Glomerular visceral epithelial cell (primary cell): ENCODE measurements around the gene DNER.

Experiments
- DNase-seq: peaks from one replicate; pipeline ENCODE4 v3.0.0-alpha.2; 2016; ENCODE audit errors: extremely low spot score

DNER gene

DNA sequence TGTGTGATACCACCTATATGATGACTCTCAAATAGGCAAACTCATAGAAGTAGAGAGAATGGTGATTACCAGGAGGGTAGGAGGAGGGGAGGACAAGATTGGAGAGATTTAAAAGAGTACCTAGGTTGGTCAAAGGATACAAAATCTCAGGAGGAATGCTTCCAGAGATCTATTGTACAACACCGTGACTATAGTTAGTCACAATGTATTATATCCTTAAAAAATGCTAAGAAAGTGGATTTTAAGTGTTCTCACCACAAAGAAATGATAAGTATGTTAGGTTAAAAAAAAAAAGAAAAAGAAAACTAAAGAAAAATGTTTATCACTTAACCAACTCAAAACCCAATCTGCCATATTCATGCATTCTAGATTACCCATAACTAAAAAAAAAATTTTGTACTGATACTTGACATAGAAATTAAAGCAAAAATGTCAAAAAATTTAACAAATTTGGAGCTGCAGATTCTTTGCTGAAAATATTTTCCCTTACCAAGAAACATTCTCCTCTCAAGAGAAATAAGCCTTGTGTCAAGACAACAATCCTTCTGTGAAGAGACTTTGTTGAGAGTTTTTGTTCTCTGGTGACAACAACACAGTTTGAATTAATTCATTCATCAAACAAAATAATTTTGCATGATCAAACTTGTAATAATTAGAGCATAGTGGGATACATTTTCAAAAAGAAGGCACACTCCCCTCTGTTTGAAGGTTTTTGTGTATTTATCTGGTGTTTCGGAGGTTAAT is 213.1 kb downstream of the DNER start:
- no peak for DNase-seq

DNA sequence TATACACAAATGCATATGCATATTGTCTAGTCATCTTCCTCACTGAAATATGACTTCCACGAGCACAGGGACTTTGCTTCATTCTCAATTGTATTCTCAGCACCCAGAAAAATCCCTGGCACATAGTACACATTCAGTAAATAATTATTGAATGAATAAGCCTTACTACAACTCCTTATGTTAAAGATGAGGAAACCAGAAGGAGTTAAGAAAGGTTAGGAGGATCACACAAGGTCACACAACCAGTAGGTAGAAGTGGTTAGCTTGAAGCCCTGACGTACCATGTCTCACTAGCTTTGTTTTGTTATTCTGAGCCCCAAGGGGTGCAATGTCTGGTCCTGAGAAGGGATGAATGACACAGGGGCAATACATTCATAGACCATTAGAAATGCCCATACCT is 222.3 kb downstream of the DNER start:
- DNase-seq: no peak

DNA sequence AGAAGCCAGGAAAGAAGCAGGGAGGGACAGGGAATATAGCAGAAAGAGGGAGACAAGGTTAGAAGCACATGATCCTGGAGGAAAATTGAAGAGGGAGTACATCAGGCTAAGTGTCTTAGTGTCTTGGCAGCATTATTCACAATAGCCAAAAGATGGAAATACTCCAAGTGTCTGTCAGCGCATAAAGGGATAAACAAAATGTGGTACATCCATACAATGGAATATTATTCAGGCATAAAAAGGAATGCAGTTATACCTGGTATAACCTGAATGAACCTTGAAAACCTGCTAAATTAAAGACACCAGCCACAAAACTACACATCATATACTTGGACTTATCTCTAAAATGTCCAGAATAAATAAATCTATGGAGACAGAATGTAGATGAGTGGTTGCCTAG is 224.2 kb downstream of the DNER start:
- no peak for DNase-seq

DNA sequence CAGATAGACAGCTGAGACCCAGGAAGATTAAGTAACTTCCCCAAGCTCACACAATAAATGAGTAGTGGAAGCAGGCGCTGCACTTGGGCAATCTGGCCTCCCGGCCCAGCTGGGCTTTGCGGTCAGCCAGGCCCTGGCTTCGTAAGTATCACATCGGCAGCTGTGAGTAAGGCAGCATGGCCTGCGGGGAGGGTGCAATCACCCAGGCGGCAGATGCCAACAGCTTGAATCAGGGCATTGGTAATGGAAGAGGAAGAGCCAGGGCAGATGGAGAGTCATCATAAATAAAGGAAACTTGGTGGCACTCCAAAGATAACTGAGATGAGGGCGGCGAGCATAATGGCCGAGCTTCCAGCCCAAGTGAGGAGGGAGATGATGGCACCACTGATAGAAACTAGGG is 225.3 kb downstream of the DNER start:
- DNase-seq: peak; percentile 52

DNA sequence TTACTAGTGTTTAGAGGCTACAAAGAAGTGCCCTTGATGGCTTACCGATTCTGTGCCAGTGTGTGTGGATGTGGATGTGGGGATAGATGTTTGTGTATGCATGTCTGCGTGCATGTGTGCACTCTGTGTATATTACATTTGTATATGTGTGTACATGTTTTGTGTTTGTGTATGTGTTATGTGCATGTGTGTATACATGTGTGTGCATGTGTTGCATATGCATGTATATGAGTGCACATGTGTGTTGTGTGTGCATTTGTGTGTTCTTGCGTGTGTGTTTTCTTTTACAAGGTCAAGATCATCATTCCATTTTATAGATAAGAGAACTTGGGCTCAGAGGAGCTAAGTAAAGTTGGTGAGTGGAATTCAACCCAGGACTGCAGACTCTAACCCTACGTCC is 226.1 kb downstream of the DNER start:
- DNase-seq: no peak

DNA sequence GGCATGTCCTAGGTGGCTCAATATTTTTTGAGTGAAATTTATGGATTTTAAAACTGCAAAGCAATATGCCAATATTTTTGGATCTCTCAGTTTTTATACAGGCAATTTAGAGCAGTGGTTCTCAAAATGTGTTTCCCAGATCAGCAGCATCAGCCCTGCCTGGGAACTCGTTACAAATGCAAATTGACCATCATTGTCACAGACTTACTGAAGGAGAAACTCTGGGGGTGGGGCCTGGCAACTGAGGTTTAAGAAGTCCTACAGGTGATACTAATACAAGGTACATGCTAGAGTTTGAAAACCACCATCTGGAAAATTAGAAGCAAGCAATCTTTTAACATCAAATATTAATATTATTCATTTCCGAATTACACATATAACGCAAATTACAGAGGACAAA is 227.7 kb downstream of the DNER start:
- no peak for DNase-seq

DNA sequence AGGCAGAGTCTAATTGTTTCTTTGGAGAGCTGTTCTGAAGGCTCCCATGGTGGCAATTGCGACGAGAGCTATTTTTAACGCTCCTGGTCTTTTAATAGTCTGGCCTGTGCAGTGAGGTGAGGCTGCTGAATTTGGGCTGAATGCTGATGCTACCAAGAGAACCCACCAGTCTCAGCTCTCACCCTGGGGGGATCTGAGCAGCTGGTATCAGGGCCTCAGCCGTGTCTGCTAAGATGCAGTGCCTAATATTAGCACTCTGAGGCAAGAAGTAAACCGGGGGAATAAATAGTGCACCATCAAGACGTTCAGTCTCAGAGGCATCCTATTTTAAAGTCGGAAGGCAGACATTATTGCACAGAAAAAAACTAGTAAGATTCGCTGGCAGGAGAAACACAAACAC is 228.5 kb downstream of the DNER start:
- DNase-seq: no peak

DNA sequence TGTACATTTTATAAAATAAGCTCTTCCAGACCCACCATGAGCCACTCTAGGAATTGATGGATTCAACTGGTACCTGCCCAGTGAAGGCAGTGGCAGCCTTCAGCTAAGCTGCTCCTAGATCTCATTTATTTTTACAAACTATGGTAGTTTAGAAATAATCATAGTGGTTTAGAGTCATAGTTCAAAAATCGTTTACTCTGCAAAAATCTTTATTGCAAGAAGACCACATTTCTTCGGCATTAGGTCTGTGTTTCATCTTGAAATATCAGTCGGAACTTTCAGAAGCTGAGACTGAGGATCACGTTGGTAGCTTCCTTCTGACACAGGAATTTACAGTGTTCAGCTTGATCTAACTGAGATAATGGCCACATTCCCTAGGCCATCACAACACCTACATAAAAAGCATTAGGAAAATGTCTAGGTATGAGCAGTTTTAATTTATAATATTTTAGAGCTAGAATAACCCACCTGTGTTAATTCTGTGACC is 237.0 kb downstream of the DNER start:
- no peak for DNase-seq

DNA sequence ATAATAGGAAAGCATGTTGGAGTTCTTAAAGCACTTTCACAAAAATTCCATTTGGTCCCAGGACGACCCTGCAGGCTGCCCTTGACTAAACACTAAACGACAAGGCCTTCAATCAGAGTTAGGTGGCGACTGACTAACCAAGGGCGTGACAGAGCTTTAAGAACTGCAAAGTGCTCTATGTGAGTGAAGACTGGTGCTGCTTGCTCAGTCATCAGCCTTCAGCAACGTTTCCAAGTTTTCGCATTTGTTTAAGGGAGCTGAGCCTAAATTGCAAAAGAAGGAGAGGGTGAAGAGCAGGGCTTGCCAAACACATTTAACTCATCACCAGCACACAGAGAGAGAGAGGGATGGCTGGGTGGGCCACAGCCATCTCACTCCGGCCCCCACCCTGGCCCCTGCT is 238.6 kb downstream of the DNER start:
- no peak for DNase-seq

DNA sequence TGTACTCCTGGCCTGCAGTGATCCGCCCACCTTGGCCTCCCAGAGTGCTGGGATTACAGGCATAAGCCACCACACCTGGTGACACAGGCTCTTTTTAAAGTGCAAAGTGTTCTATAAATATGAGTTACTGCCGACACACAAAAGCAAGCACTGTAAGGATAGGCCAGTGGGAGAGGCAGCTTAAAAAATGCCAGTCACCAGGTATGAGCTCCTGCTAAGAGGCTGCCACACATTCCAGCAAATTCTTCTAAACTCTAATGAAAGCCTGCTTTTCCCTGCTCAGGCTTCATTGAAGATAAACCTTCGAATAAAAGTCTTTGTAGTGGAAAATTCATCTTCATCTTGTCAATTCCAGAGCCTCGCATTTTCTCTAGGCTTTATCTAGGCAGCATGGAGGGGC is 240.2 kb downstream of the DNER start:
- no peak for DNase-seq

DNA sequence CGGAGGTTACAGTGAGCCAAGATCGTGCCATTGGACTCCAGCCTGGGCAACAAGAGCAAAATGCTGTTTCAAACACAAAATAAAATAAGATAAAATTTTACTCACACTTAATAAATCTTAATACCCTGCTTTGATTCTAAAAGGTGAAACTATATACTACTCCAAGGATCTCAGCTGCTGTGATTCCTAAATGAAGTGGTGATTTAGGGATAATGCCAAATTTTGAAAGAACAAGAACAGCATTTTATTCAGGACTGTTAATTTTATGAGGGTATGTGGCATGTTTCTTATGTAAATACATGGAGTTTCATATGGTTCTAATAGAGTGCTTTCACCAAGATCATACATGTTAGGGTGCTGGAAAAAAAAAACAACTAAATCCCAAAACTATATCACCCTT is 243.6 kb downstream of the DNER start:
- DNase-seq: no peak

DNA sequence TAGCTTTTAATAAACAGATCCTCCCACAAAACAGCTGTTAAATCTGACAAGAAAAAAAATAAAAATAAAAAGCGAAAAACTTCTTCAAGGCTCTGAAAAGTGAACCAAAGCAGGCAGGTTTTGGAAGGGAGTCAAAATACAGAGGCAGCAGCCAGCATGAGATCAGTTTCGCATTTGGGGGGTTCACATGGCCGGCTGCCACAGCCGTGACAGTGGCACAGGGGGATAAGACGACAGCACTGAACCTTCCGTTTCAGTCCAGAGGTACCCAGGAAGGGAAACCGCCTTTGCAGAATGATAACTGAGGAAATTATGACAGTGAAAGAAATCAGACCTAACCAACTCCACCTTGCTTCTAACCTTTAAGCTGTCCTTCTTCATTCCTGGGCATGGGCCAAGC is 246.6 kb downstream of the DNER start:
- DNase-seq: no peak

DNA sequence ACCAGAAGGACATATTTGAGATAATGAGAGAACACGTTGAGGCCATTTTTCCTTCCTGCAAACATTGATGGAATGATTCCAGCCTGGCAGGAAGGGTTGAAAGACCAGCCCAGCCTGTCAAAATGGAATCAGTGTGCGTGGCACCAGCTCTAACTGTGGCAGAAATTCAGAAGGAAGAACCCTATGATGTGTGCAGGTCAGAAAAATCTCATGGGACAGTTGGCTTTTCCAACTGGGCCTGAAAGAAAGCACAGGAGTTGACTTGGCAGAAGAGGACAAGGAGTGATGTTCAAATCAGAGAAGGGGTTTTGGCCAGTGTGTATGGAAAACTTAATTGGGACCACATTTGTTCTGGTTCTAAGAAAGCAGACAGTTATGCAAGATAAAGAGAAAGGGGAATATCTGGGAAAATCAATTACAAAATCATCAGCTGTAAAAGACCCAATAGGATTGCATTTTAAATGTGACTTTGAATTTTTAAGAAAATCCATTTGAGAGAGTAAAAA is 250.5 kb downstream of the DNER start:
- DNase-seq: no peak

DNA sequence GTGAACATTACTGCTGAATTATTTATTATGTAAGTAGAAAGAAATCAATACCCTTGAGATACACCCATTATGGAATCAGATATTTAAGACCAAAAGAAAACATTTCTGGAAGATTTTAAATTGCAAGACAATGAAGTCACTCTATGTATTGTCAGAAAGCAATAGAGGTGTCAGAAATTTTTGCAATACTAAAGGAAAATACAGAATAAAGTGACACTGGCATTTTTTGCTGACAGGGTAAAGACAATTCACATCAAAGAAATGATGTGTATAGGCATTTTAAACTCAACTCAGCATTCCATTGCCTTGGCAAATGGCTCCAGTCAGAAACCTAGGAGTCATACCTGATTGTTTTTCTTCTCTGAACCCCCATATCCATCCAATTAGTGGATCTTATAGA is 252.2 kb downstream of the DNER start:
- no peak for DNase-seq

DNA sequence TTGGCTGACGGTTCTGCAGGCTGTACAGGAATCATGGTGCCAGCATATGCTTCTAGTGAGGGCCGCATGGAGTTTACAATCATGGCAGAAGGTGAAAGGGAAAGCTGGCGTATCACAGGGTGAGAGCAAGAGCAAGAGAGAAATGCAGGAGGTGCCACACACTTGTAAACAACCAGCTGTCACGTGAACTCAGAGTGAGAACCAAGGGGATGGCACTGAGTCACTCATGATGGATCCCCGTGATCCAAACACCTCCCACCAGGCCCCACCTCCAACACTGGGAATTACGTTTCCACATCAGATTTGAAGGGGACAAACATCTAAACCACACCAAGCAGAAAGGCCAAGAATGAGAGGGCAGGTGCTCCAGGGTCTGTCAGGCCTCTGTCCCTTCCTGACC is 258.3 kb downstream of the DNER start:
- no peak for DNase-seq

DNA sequence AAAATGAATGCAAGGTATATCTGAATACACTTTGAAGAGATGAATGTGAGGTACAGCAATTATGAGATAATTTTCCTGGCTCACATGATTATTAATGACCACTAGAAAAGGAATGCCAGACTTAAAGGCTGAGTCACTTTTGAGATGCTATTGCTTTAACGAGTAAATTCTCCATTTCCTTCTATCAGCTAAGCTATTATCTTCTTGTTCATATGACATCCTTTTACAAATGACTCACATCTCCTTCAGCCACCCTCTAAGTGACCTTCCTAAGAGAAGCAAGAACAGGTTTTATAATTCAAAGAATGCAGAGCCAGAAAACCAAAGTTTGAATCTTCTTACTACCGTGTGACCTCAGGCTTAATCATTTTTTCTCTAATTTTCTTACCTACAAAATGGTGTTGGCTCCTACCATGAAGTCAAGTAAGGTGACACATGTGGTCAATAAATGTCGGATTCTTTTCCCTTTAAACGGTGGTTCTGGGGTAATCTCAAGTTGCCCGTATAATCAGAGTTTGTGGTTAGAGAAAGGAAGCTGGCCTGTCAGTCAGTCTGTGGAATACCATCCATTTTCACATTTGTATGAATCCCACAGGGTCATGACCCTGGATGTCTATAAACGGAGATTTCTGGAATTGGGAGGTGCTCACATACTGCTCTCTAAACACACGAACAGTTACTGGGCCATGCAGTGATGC is 259.3 kb downstream of the DNER start:
- peak; percentile 51 for DNase-seq

DNA sequence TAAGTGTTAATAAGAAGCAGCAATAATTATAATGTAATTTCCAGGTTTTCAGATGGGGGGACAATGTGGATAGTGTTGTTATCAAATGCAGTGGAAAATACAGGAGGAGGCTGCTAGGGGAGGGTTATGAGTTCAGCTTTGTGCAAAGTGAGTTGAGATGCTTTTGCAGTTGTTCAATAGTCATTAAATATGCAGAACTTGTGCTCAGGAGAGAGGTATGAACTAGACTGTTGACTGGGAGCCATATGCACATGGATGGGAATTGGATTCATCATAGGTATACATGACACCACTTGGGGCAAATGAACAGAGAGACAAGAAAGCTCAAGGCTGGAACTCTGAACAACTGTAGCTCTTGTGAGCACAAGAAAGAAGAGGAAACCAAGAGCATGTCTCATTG is 261.1 kb downstream of the DNER start:
- DNase-seq: no peak

DNA sequence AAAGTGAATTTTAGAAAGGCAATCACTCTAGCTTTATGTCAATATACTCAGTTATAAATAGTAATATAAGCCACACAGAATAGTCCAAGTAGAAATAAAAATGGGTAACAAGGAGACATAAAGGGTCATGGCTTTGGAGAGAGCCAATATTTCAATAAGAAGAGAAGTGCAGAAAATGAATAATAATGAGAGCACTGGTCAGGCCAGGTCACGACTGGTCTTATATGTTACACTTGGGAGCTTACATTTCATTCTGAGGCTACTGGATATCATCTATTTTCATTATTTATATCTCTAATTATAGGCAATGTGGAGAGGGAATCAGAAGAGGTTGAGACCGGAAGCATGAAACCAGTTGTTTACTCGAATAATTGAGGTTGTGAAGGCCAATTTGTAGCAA is 262.5 kb downstream of the DNER start:
- no peak for DNase-seq

DNA sequence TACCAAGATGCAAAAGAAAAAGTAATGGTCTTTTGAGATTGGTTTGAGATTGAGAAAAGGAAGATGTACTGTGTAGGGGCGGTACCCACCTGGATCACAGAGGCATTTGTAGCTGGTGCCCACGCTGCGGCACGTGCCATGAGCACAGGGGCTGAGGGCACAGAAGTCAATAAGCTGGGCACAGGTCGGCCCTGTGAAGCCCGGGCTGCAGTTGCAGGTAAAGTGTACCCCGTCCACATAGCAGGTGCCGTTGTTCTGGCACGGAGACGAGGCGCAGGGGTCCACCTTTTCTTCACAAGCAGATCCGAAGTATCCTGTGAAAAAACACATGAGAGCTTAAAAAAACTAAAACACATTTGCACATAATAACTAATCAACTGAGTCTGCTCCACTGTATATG is 267.1 kb downstream of the DNER start:
- DNase-seq: no peak

DNA sequence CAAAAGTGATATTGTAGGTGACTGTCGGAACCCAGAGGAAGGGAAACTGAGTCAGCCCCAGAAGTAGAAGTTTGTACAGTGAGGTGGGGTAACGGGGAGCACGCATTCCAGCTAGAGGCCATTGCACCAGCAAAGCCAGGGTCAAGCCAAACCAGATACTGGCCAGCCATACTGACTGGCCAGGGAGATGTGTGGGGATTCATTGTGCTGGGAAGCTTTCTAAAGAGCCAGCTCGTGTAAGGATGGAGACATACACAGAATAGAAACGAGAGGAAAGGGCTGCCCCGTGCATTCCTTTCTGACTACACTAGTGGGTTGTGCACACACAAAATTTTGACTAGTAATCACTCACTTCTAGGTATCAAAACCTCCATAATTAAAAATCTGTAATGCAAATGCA is 268.0 kb downstream of the DNER start:
- DNase-seq: no peak

DNA sequence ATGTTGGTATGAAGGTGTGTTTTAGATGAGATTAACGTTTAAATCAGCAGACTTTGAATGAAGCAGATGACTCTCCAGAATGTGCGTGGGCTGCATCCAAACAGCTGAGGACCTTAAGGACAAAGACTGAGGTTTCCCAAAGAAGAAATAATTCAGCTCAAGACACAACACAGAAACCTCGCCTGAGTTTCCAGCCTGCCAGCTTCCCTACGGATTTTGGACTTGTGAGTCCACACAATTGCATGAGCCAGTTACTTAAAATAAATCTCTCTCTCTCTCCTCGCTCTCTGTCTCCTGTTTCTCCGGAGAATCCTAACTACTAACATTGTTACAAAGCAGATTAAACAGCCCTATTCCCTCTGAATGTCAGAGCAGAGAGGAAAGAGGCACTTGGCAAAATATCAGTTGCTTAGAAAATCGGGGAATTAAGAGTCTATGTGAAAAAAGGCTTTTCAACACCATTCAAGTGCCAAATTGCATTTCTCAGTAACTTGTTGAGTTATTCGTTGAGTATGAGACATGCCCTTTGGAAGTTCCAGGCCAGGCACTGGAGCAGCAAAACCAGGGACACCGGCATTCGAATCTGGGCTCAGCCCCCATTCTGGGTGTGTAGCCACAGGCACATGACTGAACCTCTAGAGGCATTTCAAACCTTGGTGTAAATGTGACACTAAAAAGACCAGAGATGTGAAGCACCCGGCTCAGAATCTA is 268.7 kb downstream of the DNER start:
- DNase-seq: no peak

DNA sequence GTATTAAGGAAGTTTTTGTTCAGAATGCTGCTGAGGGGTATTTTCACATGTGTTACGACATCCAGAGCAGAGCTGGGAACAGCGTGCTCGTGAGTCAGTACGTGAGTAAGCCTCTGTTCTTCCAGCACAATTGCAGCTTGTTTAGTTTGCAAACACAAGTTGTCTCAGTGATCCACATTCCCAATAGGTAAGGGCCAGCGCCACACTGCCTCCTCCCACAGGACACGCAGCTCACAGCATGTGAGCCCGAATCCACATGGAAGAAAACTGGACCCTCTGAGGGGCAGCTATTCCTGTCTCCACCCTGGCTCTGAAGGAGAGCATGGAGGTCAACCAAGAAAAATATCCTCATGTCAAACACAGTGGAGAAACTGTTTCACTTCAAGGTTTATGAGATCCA is 269.3 kb downstream of the DNER start:
- DNase-seq: peak; percentile 27
